ENCODE measurements around the gene SETD2.

Gene SETD2

DNA sequence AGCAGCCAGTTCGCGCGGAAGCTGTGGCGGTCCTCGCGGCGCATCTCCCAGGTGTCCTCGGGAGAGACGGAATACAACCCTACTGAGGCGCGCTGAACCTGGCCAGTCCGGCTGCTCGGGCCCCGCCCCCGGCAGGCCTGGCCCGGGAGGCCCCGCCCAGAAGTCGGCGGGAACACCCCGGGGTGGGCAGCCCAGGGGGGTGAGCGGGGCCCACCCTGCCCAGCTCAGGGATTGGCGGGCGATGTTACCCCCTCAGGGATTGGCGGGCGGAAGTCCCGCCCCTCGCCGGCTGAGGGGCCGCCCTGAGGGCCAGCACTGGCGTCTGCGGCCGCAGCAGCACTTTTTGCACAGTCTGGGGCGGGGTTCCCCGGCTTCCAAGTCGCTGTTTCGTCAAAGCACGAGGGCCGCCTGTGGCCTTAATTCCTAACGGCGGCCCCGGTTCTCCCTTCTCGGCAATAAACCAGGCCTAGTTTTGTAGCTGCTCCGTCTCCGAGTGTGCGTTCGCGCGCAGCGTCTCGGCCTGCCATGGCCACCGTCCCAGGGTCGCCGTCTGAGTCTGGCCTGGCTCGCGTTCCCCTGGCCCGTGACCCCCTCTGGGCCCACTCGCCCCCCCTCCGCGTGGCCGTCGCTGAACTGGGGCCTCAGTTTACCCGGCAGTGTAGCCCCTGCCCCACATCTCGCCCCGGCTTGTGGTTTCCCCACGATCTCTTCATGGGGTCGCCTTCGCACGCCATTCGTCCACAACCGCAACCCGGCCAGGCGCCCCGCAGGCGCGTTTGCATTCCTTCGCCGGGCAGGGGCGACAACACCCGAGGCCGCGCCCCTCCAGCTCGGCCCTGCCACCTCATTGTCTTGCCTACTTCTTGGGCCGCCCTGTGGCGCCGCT is 154.4 kb downstream of the SETD2 start:
- peak; percentile 99 for DNase-seq (ENCODE audit: low spot score)

- no peak for DNase-seq (ENCODE audit: low spot score)
Observed at GRCh38 chr3:47008851-47009224, 155.1 kb downstream of the SETD2 start.

- no peak for DNase-seq (ENCODE audit: low spot score)
Observed at GRCh38 chr3:47008234-47008796, 155.6 kb downstream of the SETD2 start.

DNA sequence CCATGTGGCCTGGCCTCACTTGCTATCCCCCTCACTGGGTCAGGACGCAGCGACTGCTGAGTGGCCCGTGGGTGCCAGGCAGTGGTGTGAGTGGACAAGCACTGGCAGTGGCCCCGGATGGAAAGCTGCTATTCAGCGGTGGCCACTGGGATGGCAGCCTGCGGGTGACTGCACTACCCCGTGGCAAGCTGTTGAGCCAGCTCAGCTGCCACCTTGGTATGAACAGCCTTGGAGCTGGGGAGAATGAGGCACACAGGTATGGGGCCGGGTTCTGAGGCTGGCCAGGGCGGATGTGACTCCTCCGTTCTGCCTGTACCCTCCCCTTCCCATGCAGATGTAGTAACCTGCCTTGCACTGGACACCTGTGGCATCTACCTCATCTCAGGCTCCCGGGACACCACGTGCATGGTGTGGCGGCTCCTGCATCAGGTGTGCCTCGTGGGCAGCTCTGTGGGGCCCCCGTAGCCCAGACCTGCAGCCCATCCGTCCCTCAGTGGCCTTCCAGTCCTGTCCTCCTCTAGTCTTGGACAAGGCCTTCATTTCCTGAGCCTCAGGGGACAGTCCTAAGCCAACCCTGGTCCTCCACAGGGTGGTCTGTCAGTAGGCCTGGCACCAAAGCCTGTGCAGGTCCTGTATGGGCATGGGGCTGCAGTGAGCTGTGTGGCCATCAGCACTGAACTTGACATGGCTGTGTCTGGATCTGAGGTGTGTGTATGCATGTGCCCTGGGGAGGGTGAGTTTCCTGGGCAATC is 156.3 kb downstream of the SETD2 start:
- DNase-seq (ENCODE audit: low spot score) = no peak

DNA sequence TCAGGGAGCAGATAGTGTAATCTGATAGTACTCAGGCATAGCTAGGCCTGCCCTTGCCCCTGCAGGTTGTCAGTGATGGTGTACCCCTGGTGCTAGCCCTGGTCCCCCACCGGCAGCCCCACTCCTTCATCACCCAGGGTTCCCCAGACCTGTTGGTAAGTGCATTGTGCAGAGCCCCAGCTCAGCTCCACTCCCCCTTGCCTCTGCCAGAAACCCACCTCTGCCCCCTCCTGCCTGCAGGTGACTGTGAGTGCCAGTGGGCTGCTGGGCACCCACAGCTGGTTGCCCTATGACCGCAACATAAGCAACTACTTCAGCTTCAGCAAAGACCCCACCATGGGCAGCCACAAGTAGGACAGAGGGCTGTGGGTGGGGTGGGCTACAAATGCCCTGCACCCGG is 156.9 kb downstream of the SETD2 start:
- DNase-seq (ENCODE audit: low spot score) = no peak

DNA sequence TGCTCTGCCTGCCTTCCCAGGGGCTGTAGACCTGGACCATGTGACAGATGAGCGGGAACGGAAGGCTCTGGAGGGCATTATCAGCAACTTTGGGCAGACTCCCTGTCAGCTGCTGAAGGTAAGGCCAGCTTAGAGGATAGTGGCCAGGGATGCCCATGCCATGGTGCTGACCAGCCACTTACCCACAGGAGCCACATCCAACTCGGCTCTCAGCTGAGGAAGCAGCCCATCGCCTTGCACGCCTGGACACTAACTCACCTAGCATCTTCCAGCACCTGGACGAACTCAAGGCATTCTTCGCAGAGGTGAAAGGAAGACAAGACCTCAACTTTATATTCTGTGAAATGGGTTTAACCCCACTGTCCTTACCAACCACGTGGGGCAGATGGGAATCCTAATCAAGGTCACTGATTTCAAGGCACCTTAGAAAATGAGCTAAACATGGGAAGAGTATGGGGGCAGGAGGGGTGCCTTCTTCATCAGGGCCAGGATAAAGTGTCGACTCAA is 157.7 kb downstream of the SETD2 start:
- DNase-seq (ENCODE audit: low spot score) = no peak

- no peak for DNase-seq (ENCODE audit: low spot score)
Observed at GRCh38 chr3:47005212-47006144, 158.4 kb downstream of the SETD2 start.

DNA sequence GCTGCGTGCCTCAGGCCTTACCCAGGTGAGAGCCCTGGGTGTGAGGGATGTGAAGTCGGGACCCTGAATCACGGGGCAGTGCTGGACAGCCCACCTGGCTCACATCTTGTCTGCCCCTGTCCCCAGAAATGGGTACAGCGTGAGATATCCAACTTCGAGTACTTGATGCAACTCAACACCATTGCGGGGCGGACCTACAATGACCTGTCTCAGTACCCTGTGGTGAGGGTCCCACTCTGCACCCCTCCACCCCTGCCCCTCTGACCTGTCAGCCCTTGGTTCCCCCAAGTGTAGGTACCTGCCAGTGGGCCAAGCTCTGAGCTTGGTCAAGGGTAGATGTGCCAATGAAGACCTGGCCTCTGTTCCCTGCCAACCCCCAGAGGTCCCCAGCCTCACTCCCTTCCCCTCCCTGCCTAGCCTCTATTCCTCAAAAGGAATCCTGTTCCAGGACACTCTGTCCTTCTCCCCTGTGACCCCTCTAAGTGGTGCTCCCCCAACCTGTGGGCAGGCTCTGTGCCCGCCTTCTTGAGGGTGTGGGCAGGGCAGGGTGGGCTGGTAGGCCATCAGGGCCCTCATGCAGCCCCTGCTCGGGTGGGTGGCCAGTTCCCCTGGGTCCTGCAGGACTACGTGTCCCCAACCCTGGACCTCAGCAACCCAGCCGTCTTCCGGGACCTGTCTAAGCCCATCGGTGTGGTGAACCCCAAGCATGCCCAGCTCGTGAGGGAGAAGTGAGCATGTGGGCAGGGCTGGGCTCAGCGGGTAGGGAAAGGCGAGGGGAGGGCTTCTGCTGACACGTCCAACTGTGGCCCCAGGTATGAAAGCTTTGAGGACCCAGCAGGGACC is 159.3 kb downstream of the SETD2 start:
- DNase-seq (ENCODE audit: low spot score) = no peak

DNA sequence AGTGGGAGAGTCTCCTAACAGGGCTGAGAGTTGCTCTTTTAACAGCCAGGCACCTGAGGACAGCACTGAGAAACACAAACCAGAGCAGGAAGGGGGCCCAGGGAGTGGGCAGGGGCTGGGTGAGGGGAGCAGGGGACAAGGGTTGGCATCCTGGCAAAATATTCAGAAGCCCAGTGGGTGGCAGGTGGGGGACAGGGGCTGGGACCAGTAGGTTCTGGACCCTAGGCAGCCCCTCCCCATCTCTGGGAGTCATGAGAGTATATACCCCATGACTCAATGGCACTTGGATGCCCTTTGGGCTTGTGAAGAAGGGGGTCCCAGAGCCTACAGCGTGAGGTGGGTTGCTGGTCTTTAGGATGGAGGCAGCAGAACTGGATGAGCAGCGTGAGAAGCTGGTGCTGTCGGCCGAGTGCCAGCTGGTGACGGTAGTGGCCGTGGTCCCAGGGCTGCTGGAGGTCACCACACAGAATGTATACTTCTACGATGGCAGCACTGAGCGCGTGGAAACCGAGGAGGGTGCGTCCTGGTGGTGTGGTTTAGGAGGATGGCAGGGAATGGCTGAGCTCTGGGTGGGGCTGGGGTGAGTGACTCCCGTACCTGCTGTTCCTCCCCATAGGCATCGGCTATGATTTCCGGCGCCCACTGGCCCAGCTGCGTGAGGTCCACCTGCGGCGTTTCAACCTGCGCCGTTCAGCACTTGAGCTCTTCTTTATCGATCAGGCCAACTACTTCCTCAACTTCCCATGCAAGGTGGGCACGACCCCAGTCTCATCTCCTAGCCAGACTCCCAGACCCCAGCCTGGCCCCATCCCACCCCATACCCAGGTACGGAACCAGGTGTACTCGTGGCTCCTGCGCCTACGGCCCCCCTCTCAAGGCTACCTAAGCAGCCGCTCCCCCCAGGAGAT is 160.2 kb downstream of the SETD2 start:
- DNase-seq (ENCODE audit: low spot score) = no peak

- DNase-seq (ENCODE audit: low spot score) = no peak
Observed at GRCh38 chr3:47003056-47003410, 160.9 kb downstream of the SETD2 start.

DNA sequence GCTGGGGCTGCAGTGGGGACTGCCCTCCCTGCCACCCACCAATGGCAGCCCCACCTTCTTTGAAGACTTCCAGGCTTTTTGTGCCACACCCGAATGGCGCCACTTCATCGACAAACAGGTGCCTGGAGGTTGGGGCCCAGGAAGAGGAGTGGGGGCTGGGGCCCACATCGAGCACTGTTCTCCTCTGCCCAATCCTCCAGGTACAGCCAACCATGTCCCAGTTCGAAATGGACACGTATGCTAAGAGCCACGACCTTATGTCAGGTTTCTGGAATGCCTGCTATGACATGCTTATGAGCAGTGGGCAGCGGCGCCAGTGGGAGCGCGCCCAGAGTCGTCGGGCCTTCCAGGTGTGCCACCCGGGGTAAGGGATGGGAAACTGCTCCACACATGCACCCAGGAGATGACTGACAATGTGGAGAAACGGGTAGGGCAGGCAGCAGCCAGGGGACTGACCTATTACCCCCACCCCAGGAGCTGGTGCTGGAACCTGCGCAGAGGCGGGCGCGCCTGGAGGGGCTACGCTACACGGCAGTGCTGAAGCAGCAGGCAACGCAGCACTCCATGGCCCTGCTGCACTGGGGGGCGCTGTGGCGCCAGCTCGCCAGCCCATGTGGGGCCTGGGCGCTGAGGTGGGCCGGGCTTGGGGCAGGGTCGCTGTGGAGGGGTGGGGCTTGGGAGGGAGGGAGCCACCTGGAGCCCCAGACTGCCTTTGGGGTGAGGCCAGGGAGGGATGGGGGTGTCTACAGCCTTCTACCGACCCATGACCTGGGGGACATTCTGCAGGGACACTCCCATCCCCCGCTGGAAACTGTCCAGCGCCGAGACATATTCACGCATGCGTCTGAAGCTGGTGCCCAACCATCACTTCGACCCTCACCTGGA is 161.5 kb downstream of the SETD2 start:
- no peak for DNase-seq (ENCODE audit: low spot score)

- no peak for DNase-seq (ENCODE audit: low spot score)
Observed at GRCh38 chr3:47001731-47002170, 162.2 kb downstream of the SETD2 start.

DNA sequence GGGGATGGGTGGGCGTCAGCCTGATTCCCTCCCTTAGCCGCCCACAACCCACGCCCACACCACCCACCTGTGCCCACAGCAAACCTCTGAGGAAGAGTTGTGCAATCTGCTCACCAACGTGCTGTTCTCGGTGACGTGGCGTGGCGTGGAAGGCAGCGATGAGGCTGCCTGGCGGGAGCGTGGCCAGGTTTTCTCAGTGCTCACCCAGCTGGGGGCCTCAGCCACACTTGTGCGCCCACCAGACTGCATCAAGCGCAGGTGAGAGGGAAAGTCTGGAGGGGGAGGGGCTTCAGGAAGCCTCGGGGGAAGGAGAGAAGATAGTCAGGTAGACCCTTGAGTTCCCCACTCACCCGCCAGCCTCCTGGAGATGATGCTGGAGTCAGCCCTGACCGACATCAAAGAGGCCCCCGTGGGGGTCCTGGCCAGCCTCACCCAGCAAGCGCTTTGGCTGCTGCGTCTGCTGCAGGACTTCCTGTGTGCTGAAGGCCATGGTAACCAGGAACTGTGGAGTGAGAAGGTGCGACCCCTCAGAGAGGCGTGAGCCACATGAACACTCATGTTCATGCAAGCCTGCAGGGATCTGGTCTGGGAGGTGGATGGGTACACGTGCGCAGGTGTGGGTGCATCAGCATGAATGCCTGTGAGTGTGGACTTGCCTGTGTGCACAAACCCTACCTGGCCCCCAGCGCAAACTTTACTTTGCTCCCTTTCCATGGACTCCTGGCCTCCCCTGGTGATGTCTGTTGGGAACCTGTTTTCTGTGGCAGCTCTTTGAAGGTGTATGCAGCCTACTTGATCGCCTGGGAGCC is 162.8 kb downstream of the SETD2 start:
- no peak for DNase-seq (ENCODE audit: low spot score)

DNA sequence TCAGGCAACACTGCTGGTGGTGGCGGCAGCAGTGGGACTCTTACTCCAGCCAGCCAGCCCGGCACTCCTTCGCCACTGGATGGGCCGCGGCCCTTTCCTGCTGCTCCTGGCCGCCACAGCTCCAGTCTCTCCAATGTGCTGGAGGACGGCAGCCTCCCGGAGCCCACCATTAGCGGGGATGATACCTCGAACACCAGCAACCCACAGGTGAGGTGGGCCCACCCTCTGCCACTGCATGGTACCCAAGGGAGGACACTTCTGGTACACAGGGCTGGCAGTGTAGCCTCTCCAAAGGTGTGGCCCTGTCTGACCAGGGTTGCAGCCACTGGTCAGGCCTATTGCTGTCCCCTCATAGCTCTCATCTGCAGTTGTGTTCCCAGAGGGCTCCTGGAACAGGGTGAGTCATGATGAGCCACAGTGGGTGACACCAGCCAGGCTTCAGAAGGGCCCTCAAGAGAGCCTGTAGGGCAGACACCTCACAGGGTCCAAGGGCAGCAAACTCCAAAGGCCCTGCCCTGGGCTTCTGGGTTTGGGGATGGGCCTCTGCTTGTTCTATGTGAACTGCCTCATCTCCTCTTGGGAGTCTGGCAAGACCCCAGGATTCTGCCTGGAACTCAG is 163.6 kb downstream of the SETD2 start:
- peak; percentile 62 for DNase-seq (ENCODE audit: low spot score)

DNA sequence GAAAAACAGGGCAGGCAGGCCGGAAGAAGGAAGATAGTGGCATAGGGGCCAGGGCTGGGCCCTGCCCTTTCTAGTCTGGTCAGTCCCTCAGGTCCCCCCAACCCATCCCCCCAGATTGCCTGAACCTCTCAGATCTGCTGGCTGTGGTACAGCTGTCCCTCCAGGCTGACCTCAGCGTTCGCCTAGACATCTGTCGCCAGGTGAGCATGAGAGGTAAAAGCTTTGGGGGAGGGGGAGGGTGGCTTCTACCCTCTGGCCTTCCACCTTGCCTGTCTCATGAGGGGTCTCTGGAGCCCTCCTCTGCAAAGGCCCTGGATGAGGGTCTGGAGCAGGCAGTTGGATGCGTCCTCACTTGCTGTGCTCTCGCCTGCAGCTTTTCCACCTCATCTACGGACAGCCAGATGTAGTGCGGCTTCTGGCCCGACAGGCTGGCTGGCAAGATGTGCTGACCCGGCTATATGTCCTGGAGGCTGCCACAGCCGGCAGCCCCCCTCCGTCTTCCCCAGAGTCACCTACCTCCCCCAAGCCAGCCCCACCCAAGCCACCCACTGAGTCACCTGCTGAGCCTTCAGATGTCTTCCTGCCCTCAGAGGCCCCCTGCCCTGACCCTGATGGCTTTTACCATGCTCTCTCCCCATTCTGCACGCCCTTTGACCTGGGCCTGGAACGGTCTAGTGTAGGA is 164.3 kb downstream of the SETD2 start:
- DNase-seq (ENCODE audit: low spot score) = no peak

GRCh38 chr3:46998852-46999515 is 164.9 kb downstream of the SETD2 start:
- no peak for DNase-seq (ENCODE audit: low spot score)
